ENCODE measurements around the gene KRTAP10-1. TPM values are rescaled to one million over a fixed set of nuclear protein-coding genes. Genes with fewer than 3 reads are reported as not detected.
A peak's percentile ranks its signal among the peaks of the same experiment; 100 is the strongest.

The KRTAP10-1 gene
- total RNA-seq, 2 donors from 2014 or later, result not detected

- Mint-ChIP-seq H3K4me3 (no peak overlapping the region), H3K36me3 (ENCODE audit: low read depth) (no peaks in the 10 kb centered on the region), H3K27me3 (ENCODE audit: insufficient read depth) (no peaks in the 10 kb centered on the region), H3K4me1 (no peaks in the 10 kb centered on the region), H3K27ac (no peak overlapping the region), H3K9me3 (peaks cover 2% of the 10 kb centered on the region)
- Histone ChIP-seq H3K9ac (ENCODE audit: extremely low read depth, low read length, poor library complexity, severe bottlenecking) (no peak overlapping the region), H3K27me3 (ENCODE audit: control insufficient read depth, insufficient read depth, low read length, poor library complexity, severe bottlenecking) (no peaks in the 10 kb centered on the region), H3K4me1 (ENCODE audit: control insufficient read depth, insufficient read depth, low read length) (no peaks in the 10 kb centered on the region), H3K27ac (ENCODE audit: low read depth, low read length) (no peak overlapping the region), H3K36me3 (ENCODE audit: control insufficient read depth, insufficient read depth, low read length) (no peaks in the 10 kb centered on the region), H3K4me3 (ENCODE audit: low read length) (no peak overlapping the region), H3K9me3 (ENCODE audit: control insufficient read depth, low read length) (peaks cover 10% of the 10 kb centered on the region)
- no peak for DNase-seq
- 85 to 93% methylated on average over 1 of the region's 1 CpG for WGBS, 2 experiments (ENCODE audit: insufficient coverage in 1 of 2, insufficient read length in 1 of 2)
- no peak for TF ChIP-seq CTCF (conservative IDR thresholded peaks at IDR 0.05)
These were observed 16.2 kb downstream of the KRTAP10-1 start for GRCh38 chr21:44523567-44524413.

- Mint-ChIP-seq H3K36me3 (ENCODE audit: low read depth) (no peaks in the 10 kb centered on the region), H3K27me3 (ENCODE audit: insufficient read depth) (no peaks in the 10 kb centered on the region), H3K4me3 (no peak overlapping the region), H3K9me3 (peaks cover 2% of the 10 kb centered on the region), H3K4me1 (no peaks in the 10 kb centered on the region), H3K27ac (no peak overlapping the region)
- Histone ChIP-seq H3K9me3 (ENCODE audit: control insufficient read depth, low read length) (peaks cover 10% of the 10 kb centered on the region), H3K27me3 (ENCODE audit: control insufficient read depth, insufficient read depth, low read length, poor library complexity, severe bottlenecking) (no peaks in the 10 kb centered on the region), H3K4me3 (ENCODE audit: low read length) (no peak overlapping the region), H3K9ac (ENCODE audit: extremely low read depth, low read length, poor library complexity, severe bottlenecking) (no peak overlapping the region), H3K4me1 (ENCODE audit: control insufficient read depth, insufficient read depth, low read length) (no peaks in the 10 kb centered on the region), H3K36me3 (ENCODE audit: control insufficient read depth, insufficient read depth, low read length) (no peaks in the 10 kb centered on the region), H3K27ac (ENCODE audit: low read depth, low read length) (no peak overlapping the region)
- DNase-seq, result no peak
- 100% methylated on average over 1 of the region's 1 CpG; no CpG with 5 or more reads in 1 of the 2 experiments for WGBS, 2 experiments (ENCODE audit: insufficient coverage in 1 of 2, insufficient read length in 1 of 2)
- TF ChIP-seq CTCF (conservative IDR thresholded peaks at IDR 0.05), result no peak
These were observed 17.2 kb downstream of the KRTAP10-1 start for GRCh38 chr21:44522753-44523204.

GRCh38 chr21:44521928-44522752 is 17.9 kb downstream of the KRTAP10-1 start:
- Histone ChIP-seq H3K9me3 (ENCODE audit: control insufficient read depth, low read length) (peaks cover 10% of the 10 kb centered on the region), H3K27ac (ENCODE audit: low read depth, low read length) (no peak overlapping the region), H3K36me3 (ENCODE audit: control insufficient read depth, insufficient read depth, low read length) (no peaks in the 10 kb centered on the region), H3K9ac (ENCODE audit: extremely low read depth, low read length, poor library complexity, severe bottlenecking) (no peak overlapping the region), H3K4me1 (ENCODE audit: control insufficient read depth, insufficient read depth, low read length) (no peaks in the 10 kb centered on the region), H3K27me3 (ENCODE audit: control insufficient read depth, insufficient read depth, low read length, poor library complexity, severe bottlenecking) (no peaks in the 10 kb centered on the region), H3K4me3 (ENCODE audit: low read length) (no peak overlapping the region)
- Mint-ChIP-seq H3K4me1 (no peaks in the 10 kb centered on the region), H3K27me3 (ENCODE audit: insufficient read depth) (no peaks in the 10 kb centered on the region), H3K27ac (no peak overlapping the region), H3K36me3 (ENCODE audit: low read depth) (no peaks in the 10 kb centered on the region), H3K9me3 (peaks cover 2% of the 10 kb centered on the region), H3K4me3 (no peak overlapping the region)
- WGBS, 2 experiments (ENCODE audit: insufficient coverage in 1 of 2, insufficient read length in 1 of 2), result 94% methylated on average over 25 to 33 of the region's 33 CpGs
- peak; percentile 57 for DNase-seq
- TF ChIP-seq CTCF (conservative IDR thresholded peaks at IDR 0.05), result peak; percentile 43

Measured in endodermal cell (in vitro differentiated cells).